GM18951 (cell line): ENCODE data around the gene EHBP1.

Source experiments
- POLR2A ChIP-seq: IDR thresholded peaks from 4 replicates; pipeline ENCODE4 v1.6.1; 2011; ENCODE audit warnings: mild to moderate bottlenecking; ENCODE audit not compliant: insufficient read length, insufficient read depth; ENCODE audit errors: extremely low read depth
- in situ Hi-C: fragments of 300-500 bp; cut with MboI; formaldehyde crosslinking; loops from one replicate; pipeline ENCODE4 v1.12.0; 2022; ENCODE audit warnings: low sequenced_read_pairs, mixed read lengths, inconsistent platforms; ENCODE audit not compliant: unreplicated experiment

The EHBP1 gene

DNA sequence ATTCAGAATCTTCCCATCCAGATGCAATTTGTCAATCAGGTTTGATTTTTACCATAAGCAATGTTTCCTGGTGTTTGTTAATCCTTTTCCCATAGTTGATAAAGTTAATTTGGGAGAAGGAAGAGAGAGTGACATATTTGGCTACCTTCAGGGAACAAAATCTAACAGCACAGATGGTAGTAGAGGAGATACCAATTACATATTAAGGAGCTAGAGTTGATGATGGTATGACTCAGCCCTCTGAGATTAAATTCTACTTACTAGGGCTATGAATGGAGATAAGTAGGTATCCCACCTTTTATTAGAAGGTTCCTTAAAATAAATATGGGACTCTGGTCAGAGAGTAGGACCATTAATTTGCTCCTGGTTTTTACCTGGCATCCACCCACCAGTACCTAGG, 139.7 kb downstream of the EHBP1 start:
- in situ Hi-C loops: no loop called here
- no peak for TF ChIP-seq POLR2A

GRCh38 chr2:62852254-62852653, 146.7 kb downstream of the EHBP1 start:
- in situ Hi-C loops: no loop called here
- TF ChIP-seq POLR2A: no peak

DNA sequence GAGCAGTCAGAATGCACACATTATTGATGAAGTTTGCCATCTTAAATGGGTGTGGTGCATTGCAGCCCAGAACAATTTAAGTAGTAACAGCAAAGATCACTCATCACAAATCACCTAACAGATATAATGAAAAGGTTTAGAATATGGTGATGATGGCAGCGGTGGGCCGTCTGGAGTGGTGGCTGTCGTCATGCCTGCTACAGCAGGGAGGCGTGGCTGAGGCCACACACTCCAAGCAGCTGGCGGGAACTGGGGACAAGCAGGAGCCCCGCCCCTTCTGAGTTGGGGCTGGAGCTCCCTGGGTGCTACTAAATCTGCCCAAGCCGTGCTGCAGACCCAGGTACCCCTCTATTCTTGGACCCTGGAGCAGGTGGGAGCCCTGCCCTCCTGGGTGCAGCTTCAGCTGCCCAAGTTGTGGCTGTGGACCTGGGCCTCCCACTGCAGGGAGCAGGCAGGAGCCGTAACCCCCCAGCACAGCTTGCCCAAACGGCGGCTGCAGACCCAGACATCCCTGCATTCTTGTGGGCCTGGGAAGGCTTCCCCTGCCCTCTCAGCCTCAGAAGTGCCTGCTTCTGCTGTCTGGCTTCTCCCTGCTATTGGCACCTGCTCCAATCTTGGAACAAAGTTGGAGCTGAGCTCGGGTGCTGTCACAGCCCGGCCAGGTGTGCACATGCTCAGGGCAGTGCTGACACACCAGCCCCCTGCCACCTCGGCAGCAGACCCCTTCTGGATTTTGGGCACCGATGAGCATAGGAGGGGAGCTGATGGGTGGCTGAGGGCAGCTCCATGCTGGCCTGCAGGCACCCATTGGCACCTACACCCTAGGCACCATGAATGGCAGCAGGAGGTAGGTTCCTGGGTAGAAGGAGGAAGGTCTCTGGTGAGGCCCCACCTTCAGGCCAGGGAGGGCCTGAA, 149.3 kb downstream of the EHBP1 start:
- in situ Hi-C loops: no loop called here
- no peak for TF ChIP-seq POLR2A

- no peak for TF ChIP-seq POLR2A
- in situ Hi-C loops: no loop called here
Measured at GRCh38 chr2:62856228-62857040, 150.9 kb downstream of the EHBP1 start.

GRCh38 chr2:62857139-62857931, 151.8 kb downstream of the EHBP1 start:
- in situ Hi-C loops: no loop called here
- TF ChIP-seq POLR2A: no peak

GRCh38 chr2:62858231-62858832, 152.8 kb downstream of the EHBP1 start:
- no peak for TF ChIP-seq POLR2A
- in situ Hi-C loops: no loop called here

DNA sequence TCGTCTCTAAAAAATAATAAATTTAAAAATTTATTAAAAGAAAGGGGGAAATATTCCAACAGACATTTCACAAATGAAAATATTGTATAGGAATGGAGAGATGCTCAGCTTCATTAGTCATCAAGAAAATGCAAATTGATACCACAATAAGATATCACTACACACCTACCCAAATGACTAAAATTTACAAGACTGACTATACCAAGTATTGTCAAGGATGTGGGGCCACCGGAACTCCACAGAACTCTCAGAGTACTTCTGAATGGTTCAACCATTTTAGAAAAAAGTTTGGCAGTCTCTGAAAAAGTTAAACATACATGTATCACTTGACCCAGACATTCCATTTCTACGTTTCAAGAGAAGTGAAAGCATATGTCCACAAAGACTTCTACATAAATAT, 163.4 kb downstream of the EHBP1 start:
- TF ChIP-seq POLR2A: no peak
- in situ Hi-C loops: no loop called here

- no peak for TF ChIP-seq POLR2A
- in situ Hi-C loops: no loop called here
Measured at GRCh38 chr2:62870966-62871365, 165.5 kb downstream of the EHBP1 start.

DNA sequence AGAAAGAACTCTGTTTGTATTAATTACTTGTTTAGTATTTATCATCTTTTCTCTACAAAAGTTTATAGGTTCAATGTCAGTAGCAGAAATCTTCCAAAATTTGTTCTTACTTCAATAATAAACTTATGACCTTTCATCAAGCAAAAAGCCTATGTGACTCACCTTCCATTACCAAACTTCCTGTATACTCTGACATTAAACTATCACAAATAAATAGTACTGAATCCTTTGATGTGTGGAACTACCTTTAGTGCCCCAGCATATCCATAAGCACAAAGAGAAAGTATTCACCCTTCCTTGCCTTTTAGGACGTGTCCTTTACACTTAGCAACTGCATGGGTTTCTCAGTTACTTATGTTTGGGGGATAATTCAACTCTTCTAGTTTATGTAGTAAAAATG, 166.0 kb downstream of the EHBP1 start:
- in situ Hi-C loops: no loop called here
- no peak for TF ChIP-seq POLR2A

- no peak for TF ChIP-seq POLR2A
- in situ Hi-C loops: no loop called here
Measured at GRCh38 chr2:62873603-62874002, 168.1 kb downstream of the EHBP1 start.

- in situ Hi-C loops: no loop called here
- no peak for TF ChIP-seq POLR2A
Measured at GRCh38 chr2:62874881-62875383, 169.4 kb downstream of the EHBP1 start.

DNA sequence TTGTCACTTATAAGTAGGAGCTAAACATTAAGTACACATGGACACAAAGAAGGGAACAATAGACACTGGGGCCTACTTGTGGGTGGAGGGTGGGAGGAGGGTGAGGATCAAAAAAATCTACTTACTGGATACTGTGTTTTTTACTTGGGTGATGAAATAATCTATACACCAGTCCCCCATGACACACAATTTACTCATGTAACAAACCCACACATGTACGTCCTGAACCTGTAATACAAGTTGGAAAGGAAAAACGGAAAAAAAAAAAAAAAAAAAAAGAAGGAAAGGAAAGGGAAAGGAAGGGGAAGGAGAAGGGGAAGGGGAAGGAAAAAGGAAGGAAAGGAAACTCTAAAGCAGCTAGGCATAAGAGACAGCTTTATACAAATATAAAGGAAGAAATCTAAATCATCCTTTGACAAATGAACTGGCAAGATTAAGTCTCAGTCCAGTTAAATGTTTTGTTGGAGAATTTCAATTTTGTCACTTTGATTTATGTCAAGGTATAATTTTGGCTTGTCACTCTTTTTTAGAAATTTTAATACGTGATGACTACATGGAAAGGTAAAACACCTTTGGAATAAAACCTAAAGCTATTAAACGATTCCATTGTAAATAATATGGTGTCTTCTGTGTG, 175.8 kb downstream of the EHBP1 start:
- in situ Hi-C loops: no loop called here
- TF ChIP-seq POLR2A: no peak
